WERI-Rb-1 (cell line): ENCODE results near the gene NPAS3.

Source experiments
- DNase-seq: peaks from one replicate; pipeline ENCODE4 v3.0.0-alpha.2; 2020
- H3K27ac ChIP-seq: fragments of 250-450 bp; sonication (Bioruptor Pico); 2 replicates; pipeline ENCODE4 v1.5.1; 2020; ENCODE audit warnings: mild to moderate bottlenecking, moderate library complexity
- H3K27me3 ChIP-seq: fragments of 250-450 bp; sonication (Bioruptor Pico); 2 replicates; pipeline ENCODE4 v1.5.1; 2021; ENCODE audit warnings: mild to moderate bottlenecking, low read depth, moderate library complexity; ENCODE audit not compliant: insufficient read depth, severe bottlenecking
- H3K36me3 ChIP-seq: fragments of 250-450 bp; sonication (Bioruptor Pico); 2 replicates; pipeline ENCODE4 v1.5.1; 2020; ENCODE audit warnings: mild to moderate bottlenecking, moderate library complexity
- H3K4me3 ChIP-seq: 2 replicates; pipeline ENCODE4 v1.5.1; 2011; ENCODE audit warnings: low read depth, mild to moderate bottlenecking, control low read depth, low read length
- H3K9me3 ChIP-seq: fragments of 250-450 bp; sonication (Bioruptor Pico); 2 replicates; pipeline ENCODE4 v1.5.1; 2021; ENCODE audit warnings: mild to moderate bottlenecking, moderate library complexity; ENCODE audit not compliant: severe bottlenecking
- TF ChIP-seq, protein P1 (sequence below): IDR thresholded peaks from 2 replicates; pipeline ENCODE4 v1.5.1; 2011; ENCODE audit warnings: low read depth, mild to moderate bottlenecking, control low read depth, inconsistent platforms, low read length

Gene NPAS3

DNA sequence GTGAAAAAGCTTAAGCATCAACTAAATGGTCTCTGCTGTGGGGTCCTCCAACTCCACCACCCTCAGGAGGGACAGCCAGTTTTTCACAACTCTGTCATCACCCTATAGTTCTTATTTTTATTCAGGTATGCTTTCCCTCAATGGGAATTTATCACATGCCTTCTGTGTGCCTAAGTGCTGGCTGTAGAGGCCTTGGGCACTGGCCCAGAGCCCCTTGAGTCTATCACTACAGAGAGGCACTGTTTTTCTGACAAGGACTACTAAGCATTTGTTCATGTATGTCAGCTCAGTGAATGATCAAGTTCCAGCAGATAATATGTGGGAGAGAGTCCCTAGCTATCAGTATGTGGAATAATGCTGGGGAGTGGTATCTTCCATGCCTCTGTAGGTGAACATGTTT lies 463.9 kb downstream of the NPAS3 start:
- TF ChIP-seq, protein P1, sequence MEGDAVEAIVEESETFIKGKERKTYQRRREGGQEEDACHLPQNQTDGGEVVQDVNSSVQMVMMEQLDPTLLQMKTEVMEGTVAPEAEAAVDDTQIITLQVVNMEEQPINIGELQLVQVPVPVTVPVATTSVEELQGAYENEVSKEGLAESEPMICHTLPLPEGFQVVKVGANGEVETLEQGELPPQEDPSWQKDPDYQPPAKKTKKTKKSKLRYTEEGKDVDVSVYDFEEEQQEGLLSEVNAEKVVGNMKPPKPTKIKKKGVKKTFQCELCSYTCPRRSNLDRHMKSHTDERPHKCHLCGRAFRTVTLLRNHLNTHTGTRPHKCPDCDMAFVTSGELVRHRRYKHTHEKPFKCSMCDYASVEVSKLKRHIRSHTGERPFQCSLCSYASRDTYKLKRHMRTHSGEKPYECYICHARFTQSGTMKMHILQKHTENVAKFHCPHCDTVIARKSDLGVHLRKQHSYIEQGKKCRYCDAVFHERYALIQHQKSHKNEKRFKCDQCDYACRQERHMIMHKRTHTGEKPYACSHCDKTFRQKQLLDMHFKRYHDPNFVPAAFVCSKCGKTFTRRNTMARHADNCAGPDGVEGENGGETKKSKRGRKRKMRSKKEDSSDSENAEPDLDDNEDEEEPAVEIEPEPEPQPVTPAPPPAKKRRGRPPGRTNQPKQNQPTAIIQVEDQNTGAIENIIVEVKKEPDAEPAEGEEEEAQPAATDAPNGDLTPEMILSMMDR, result no peak
- Histone ChIP-seq H3K27me3 (no peaks in the 10 kb centered on the region), H3K27ac (no peak overlapping the region), H3K9me3 (peaks cover 11% of the 10 kb centered on the region), H3K4me3 (no peak overlapping the region), H3K36me3 (no peaks in the 10 kb centered on the region)
- no peak for DNase-seq

DNA sequence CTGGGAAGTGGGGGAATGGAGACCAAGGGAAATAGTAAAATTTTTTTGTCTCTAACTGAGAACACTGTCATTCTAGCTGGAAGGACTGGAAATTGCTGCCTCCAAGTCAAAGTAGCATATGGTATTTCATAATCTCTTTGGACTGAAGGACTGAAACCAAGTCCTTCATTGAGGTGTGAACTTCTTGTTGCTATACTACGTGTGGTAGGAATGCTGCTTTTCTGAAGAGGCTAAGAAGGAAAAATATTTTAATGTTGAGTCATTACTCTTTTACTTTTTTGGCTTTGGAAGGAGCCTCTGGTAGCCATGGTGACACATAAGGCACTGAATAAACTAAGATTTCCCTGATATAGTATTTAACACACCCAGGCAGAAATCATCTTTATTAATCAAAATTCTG lies 465.4 kb downstream of the NPAS3 start:
- Histone ChIP-seq H3K27ac (no peak overlapping the region), H3K4me3 (no peak overlapping the region), H3K36me3 (no peaks in the 10 kb centered on the region), H3K27me3 (no peaks in the 10 kb centered on the region), H3K9me3 (peaks cover 11% of the 10 kb centered on the region)
- DNase-seq, result no peak
- TF ChIP-seq, protein P1, result no peak

DNA sequence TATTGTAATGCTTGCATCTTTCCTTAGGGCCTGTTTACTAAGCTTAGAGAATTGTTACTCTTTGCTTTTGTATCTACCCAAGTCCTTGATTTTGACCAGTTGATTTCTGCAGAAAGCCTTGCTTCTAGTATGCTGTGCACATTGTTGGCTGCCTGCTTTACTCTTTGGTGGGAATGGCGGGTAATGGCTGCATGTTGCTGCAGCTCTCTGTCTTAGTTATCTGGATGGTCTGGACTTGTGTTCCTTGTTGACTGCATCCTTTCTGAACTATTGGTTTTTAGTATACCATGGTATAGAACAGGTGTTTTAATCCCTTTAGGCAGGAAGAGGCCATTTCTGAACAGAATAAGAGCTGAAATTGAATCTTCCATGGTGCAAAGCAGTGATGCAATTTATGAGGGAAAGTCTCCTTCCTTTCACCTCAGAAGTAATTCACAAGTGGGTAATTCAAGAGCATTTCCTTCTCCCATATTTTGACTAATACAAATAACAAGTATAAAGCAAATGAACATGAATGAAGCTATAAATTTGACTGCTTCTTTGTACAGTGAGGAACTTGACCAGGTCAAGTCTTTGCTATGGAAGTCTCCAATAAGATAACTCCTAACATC lies 466.4 kb downstream of the NPAS3 start:
- Histone ChIP-seq H3K27me3 (no peaks in the 10 kb centered on the region), H3K36me3 (no peaks in the 10 kb centered on the region), H3K9me3 (peaks cover 11% of the 10 kb centered on the region), H3K27ac (no peak overlapping the region), H3K4me3 (no peak overlapping the region)
- TF ChIP-seq, protein P1, result no peak
- no peak for DNase-seq

DNA sequence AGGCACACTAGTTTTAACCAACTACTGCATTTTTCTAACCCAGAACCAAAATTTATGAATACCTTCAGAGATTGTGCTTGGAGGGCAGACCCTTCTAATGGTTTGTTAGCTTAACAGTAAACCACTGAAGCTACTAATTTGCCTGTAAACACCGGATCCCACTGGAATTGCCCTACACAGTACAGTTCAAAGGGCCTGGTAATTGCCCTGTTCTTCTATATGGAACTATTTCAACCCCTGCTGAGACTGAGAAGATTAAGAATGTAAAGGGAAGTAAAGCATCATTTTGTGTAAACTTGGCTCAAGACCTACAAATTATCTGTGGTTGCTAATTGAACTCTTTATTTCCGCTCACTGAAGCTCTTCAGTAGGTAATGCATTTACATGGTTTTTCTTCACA lies 468.1 kb downstream of the NPAS3 start:
- H3K4me3 ChIP-seq, result no peak overlapping the region
- H3K9me3 ChIP-seq, result peaks cover 11% of the 10 kb centered on the region
- no peaks in the 10 kb centered on the region for H3K27me3 ChIP-seq
- H3K36me3 ChIP-seq, result no peaks in the 10 kb centered on the region
- no peak overlapping the region for H3K27ac ChIP-seq
- TF ChIP-seq, protein P1, result no peak
- DNase-seq, result no peak

DNA sequence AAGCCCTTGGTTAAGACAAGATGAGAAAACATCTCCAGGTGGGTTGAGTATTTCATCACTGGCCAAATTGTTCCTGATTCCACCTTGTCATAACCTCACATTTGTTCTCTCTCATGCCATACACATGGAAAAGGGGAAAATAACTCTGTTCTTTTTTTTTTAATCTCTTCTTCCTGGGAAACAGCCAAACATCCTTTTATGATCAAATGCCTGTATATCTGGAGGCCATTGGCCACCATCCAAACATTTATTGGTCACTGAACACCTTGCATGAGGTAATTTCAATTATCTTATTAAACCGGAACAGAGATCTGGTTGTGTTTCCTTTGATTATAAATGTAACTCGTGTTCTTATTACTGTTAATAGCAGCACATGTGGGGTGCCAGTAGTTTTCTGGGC lies 469.6 kb downstream of the NPAS3 start:
- Histone ChIP-seq H3K27ac (no peak overlapping the region), H3K9me3 (peaks cover 11% of the 10 kb centered on the region), H3K36me3 (no peaks in the 10 kb centered on the region), H3K27me3 (no peaks in the 10 kb centered on the region), H3K4me3 (no peak overlapping the region)
- no peak for DNase-seq
- TF ChIP-seq, protein P1, result no peak

DNA sequence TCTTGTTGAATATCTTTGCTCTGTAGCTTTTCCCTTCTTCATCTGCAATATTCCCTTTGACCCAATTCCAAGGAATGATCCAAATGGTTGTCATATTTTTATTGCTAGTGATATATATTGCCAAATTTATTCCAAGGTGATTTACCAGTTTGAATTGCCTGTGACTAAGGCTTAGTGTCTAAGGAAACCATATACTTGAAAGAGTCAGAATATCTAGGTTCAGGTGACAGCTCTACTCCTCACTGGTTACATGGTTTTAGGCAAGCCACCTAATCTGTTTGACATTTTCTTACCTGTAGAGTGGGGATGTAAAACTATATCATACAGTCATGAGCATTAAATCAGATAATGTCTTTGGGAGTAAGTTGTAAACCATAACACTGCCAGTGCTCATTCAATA lies 473.8 kb downstream of the NPAS3 start:
- TF ChIP-seq, protein P1, result no peak
- Histone ChIP-seq H3K27me3 (no peaks in the 10 kb centered on the region), H3K36me3 (no peaks in the 10 kb centered on the region), H3K27ac (no peak overlapping the region), H3K4me3 (no peak overlapping the region), H3K9me3 (no peaks in the 10 kb centered on the region)
- no peak for DNase-seq
